H1 (cell line): ENCODE measurements around the gene PRXL2A.

Source experiments
- MAFK ChIP-seq: IDR thresholded peaks from 2 replicates; pipeline ENCODE4 v1.6.1; 2012; ENCODE audit warnings: low read depth, mild to moderate bottlenecking, improper control_type of control experiment, low read length
- POLR2AphosphoS5 ChIP-seq: IDR thresholded peaks from 2 replicates; pipeline ENCODE4 v1.6.1; 2011; ENCODE audit warnings: low read depth, low read length
- TF ChIP-seq, protein P1 (sequence below), 3 experiments: IDR thresholded peaks; 1 replicate in 2 of 3; 2 replicates in 1 of 3; pipeline versions ENCODE4 v1.5.1 to v1.6.1; 2011; ENCODE audit warnings: low read length in 3 of 3, mild to moderate bottlenecking in 3 of 3, inconsistent platforms in 2 of 3, low read depth in 1 of 3, moderate library complexity in 1 of 3; ENCODE audit not compliant: insufficient read depth in 1 of 3; ENCODE audit errors: control extremely low read depth in 1 of 3

DNA sequence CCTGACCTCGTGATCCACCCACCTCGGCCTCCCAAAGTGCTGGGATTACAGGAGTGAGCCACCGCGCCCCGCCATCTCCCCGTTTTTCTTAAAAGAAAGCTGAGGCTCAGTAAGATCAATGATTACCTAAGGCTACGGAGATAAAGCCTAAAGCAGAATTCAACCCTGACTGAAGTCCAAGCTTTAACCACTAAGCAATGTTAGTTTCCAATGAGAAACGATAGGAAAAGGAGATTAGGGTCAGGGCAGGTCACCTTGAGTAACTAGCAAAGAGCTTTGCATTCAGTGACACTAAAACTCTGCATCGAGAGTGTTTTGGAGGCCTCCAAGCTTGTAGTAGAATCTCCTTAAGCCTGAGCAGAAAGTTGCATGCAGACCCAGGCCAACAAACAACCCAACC is 17.6 kb upstream of the PRXL2A start:
- TF ChIP-seq MAFK, result no peak
- no peak for TF ChIP-seq POLR2AphosphoS5
- TF ChIP-seq, protein P1, sequence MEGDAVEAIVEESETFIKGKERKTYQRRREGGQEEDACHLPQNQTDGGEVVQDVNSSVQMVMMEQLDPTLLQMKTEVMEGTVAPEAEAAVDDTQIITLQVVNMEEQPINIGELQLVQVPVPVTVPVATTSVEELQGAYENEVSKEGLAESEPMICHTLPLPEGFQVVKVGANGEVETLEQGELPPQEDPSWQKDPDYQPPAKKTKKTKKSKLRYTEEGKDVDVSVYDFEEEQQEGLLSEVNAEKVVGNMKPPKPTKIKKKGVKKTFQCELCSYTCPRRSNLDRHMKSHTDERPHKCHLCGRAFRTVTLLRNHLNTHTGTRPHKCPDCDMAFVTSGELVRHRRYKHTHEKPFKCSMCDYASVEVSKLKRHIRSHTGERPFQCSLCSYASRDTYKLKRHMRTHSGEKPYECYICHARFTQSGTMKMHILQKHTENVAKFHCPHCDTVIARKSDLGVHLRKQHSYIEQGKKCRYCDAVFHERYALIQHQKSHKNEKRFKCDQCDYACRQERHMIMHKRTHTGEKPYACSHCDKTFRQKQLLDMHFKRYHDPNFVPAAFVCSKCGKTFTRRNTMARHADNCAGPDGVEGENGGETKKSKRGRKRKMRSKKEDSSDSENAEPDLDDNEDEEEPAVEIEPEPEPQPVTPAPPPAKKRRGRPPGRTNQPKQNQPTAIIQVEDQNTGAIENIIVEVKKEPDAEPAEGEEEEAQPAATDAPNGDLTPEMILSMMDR (IDR thresholded peaks at IDR 0.05; ENCODE audit: control extremely low read depth in 1 of 3, insufficient read depth in 1 of 3, low read depth in 1 of 3, low read length in 3 of 3), result no peak
